NCI-H2227 (cell line): ENCODE data around the gene NPAS3.

Experiments used
- DNase-seq: peaks from one replicate; lab custom pipeline; 2025; ENCODE audit not compliant: unreplicated experiment; lab: John Stamatoyannopoulos, UW

The NPAS3 gene

GRCh38 chr14:33773205-33774030 lies 834.7 kb downstream of the NPAS3 start:
- DNase-seq, result no peak

- no peak for DNase-seq
These were observed 835.5 kb downstream of the NPAS3 start for GRCh38 chr14:33774161-33774560.

GRCh38 chr14:33774723-33775470 lies 836.2 kb downstream of the NPAS3 start:
- DNase-seq, result no peak

GRCh38 chr14:33776871-33777270 lies 838.2 kb downstream of the NPAS3 start:
- no peak for DNase-seq

GRCh38 chr14:33777681-33778080 lies 839.0 kb downstream of the NPAS3 start:
- DNase-seq, result no peak

GRCh38 chr14:33780035-33780434 lies 841.4 kb downstream of the NPAS3 start:
- no peak for DNase-seq

- no peak for DNase-seq
These were observed 842.6 kb downstream of the NPAS3 start for GRCh38 chr14:33781236-33781635.

- DNase-seq, result peak; percentile 62
These were observed 844.2 kb downstream of the NPAS3 start for GRCh38 chr14:33782923-33783322.

GRCh38 chr14:33786091-33786825 lies 847.6 kb downstream of the NPAS3 start:
- DNase-seq, result no peak

GRCh38 chr14:33788161-33788560 lies 849.5 kb downstream of the NPAS3 start:
- DNase-seq, result peak; percentile 61

GRCh38 chr14:33790996-33791395 lies 852.3 kb downstream of the NPAS3 start:
- DNase-seq, result no peak

- DNase-seq, result no peak
These were observed 853.5 kb downstream of the NPAS3 start for GRCh38 chr14:33792009-33792719.

GRCh38 chr14:33792720-33793368 lies 854.2 kb downstream of the NPAS3 start:
- DNase-seq, result peak; percentile 85

GRCh38 chr14:33793398-33794110 lies 854.9 kb downstream of the NPAS3 start:
- DNase-seq, result no peak

- no peak for DNase-seq
These were observed 856.2 kb downstream of the NPAS3 start for GRCh38 chr14:33794791-33795305.

GRCh38 chr14:33796356-33796755 lies 857.7 kb downstream of the NPAS3 start:
- DNase-seq, result no peak

- DNase-seq, result no peak
These were observed 861.3 kb downstream of the NPAS3 start for GRCh38 chr14:33799705-33800570.

- no peak for DNase-seq
These were observed 862.1 kb downstream of the NPAS3 start for GRCh38 chr14:33800735-33801163.

GRCh38 chr14:33802737-33803136 lies 864.1 kb downstream of the NPAS3 start:
- no peak for DNase-seq
